Immature natural killer cell (primary cell): ENCODE data around the gene PDCD4. TPM values are rescaled to one million over a fixed set of nuclear protein-coding genes. Genes with fewer than 3 reads are reported as not detected.

Source experiments
- DNase-seq, 3 donors: peaks; one replicate each; pipeline ENCODE4 v3.0.0; 2022; ENCODE audit warnings: mixed read lengths in 1 of 3
- H3K27ac Mint-ChIP-seq, 6 donors: one replicate each; pipeline ENCODE4 v1.8.0; 2020; ENCODE audit warnings: mixed read lengths in 6 of 6, mild to moderate bottlenecking in 5 of 6, inconsistent platforms in 4 of 6, moderate library complexity in 3 of 6
- H3K27me3 Mint-ChIP-seq, 3 donors: one replicate each; pipeline ENCODE4 v1.8.0; 2020 to 2021; ENCODE audit warnings: low read depth in 3 of 3, mild to moderate bottlenecking in 3 of 3, mixed read lengths in 3 of 3, moderate library complexity in 3 of 3, inconsistent platforms in 1 of 3
- H3K36me3 Mint-ChIP-seq, 3 donors: one replicate each; pipeline ENCODE4 v1.8.0; 2020; ENCODE audit warnings: mixed read lengths in 3 of 3, inconsistent platforms in 2 of 3, mild to moderate bottlenecking in 2 of 3
- H3K4me1 Mint-ChIP-seq, 2 donors: one replicate each; pipeline ENCODE4 v1.8.0; 2020; ENCODE audit warnings: inconsistent platforms in 2 of 2, mild to moderate bottlenecking in 2 of 2, mixed read lengths in 2 of 2, moderate library complexity in 1 of 2
- H3K4me3 Mint-ChIP-seq, 5 donors: one replicate each; pipeline ENCODE4 v1.8.0; 2020; ENCODE audit warnings: mild to moderate bottlenecking in 5 of 5, mixed read lengths in 5 of 5, inconsistent platforms in 3 of 5, moderate library complexity in 3 of 5
- H3K9me3 Mint-ChIP-seq, 6 donors: one replicate each; pipeline ENCODE4 v1.8.0; 2020; ENCODE audit warnings: mild to moderate bottlenecking in 6 of 6, mixed read lengths in 6 of 6, inconsistent platforms in 4 of 6, moderate library complexity in 3 of 6
- polyA plus RNA-seq, 3 donors: library from polyadenylated mRNA; unstranded; fragments of 300-500 nt; fragmentation: Illumina TruSeq; gene quantifications; one replicate each; pipeline ENCODE4 v1.2.3, GENCODE V29; 2021

Gene PDCD4
- polyA plus RNA-seq, 3 donors from 2014 or later, result 212 to 318 (median 231) TPM

GRCh38 chr10:110868981-110869380 is 2.7 kb upstream of the PDCD4 start:
- H3K4me3 Mint-ChIP-seq, result peak overlapping the region; percentile 96 to 100 (median 98)
- peak; percentile 73 to 77 (median 75) for DNase-seq

GRCh38 chr10:110870823-110871297 is 868 bp upstream of the PDCD4 start:
- Mint-ChIP-seq H3K27me3 (peaks cover 16 to 27% (median 20%) of the 10 kb centered on the region in 3 donors), H3K27ac (peak overlapping the region; percentile 96 to 100 (median 99)), H3K4me1 (peaks cover 78 to 92% of the 10 kb centered on the region in 2 donors), H3K36me3 (peaks cover 0 to 5% (median 2%) of the 10 kb centered on the region in 3 donors), H3K4me3 (peak overlapping the region; percentile 96 to 100 (median 98)), H3K9me3 (no peaks in the 10 kb centered on the region)
- no peak for DNase-seq

More at GRCh38 chr10:110868981-110869380, 2.7 kb upstream of the PDCD4 start:
- H3K4me1 Mint-ChIP-seq, result peaks cover 84 to 94% of the 10 kb centered on the region in 2 donors
- peak overlapping the region; percentile 96 to 100 (median 99) for H3K27ac Mint-ChIP-seq
- no peaks in the 10 kb centered on the region for H3K9me3 Mint-ChIP-seq
- H3K36me3 Mint-ChIP-seq, result peaks cover 0 to 5% (median 2%) of the 10 kb centered on the region in 3 donors
- peaks cover 19 to 27% (median 20%) of the 10 kb centered on the region in 3 donors for H3K27me3 Mint-ChIP-seq

GRCh38 chr10:110872145-110872983 is 636 bp downstream of the PDCD4 start:
- H3K4me1 Mint-ChIP-seq, result peaks cover 69 to 92% of the 10 kb centered on the region in 2 donors
- peaks cover 16 to 27% (median 20%) of the 10 kb centered on the region in 3 donors for H3K27me3 Mint-ChIP-seq
- peak overlapping the region; percentile 90 to 99 (median 95) for H3K27ac Mint-ChIP-seq
- peak overlapping the region; percentile 90 to 98 (median 96) for H3K4me3 Mint-ChIP-seq
- DNase-seq, result peak; percentile 84 to 87 (median 86)
- H3K36me3 Mint-ChIP-seq, result peaks cover 0 to 5% (median 2%) of the 10 kb centered on the region in 3 donors
- H3K9me3 Mint-ChIP-seq, result no peaks in the 10 kb centered on the region

GRCh38 chr10:110872984-110873923 is 1.5 kb downstream of the PDCD4 start:
- DNase-seq, result no peak
- Mint-ChIP-seq H3K4me3 (peak overlapping the region; percentile 90 to 98 (median 96)), H3K4me1 (peaks cover 61 to 92% of the 10 kb centered on the region in 2 donors), H3K27ac (peak overlapping the region; percentile 90 to 98 (median 95)), H3K9me3 (no peaks in the 10 kb centered on the region), H3K36me3 (peaks cover 0 to 5% (median 2%) of the 10 kb centered on the region in 3 donors), H3K27me3 (peaks cover 16 to 24% (median 20%) of the 10 kb centered on the region in 3 donors)

- Mint-ChIP-seq H3K27me3 (peaks cover 16 to 24% (median 18%) of the 10 kb centered on the region in 3 donors), H3K36me3 (peaks cover 0 to 5% (median 2%) of the 10 kb centered on the region in 3 donors), H3K9me3 (no peaks in the 10 kb centered on the region), H3K4me1 (peaks cover 57 to 92% of the 10 kb centered on the region in 2 donors), H3K4me3 (peak overlapping the region; percentile 56 to 96 (median 86)), H3K27ac (peak overlapping the region; percentile 69 to 98 (median 84))
- no peak for DNase-seq
These were observed 2.2 kb downstream of the PDCD4 start for GRCh38 chr10:110873951-110874350.

GRCh38 chr10:110876000-110876399 is 4.3 kb downstream of the PDCD4 start:
- H3K36me3 Mint-ChIP-seq, result peaks cover 0 to 9% (median 6%) of the 10 kb centered on the region in 3 donors

GRCh38 chr10:110876788-110877187 is 5.1 kb downstream of the PDCD4 start:
- H3K4me3 Mint-ChIP-seq, result peak overlapping the region in 1 of 5 donors; percentile 1
- H3K36me3 Mint-ChIP-seq, result peaks cover 5 to 12% (median 6%) of the 10 kb centered on the region in 3 donors
- H3K27me3 Mint-ChIP-seq, result peaks cover 4 to 12% (median 7%) of the 10 kb centered on the region in 3 donors
- no peak for DNase-seq
- no peaks in the 10 kb centered on the region for H3K9me3 Mint-ChIP-seq
- peak overlapping the region in 2 of 6 donors; percentile 48 to 49 for H3K27ac Mint-ChIP-seq
- peaks cover 41 to 92% of the 10 kb centered on the region in 2 donors for H3K4me1 Mint-ChIP-seq

More at GRCh38 chr10:110876000-110876399, 4.3 kb downstream of the PDCD4 start:
- Mint-ChIP-seq H3K9me3 (no peaks in the 10 kb centered on the region), H3K4me1 (peaks cover 42 to 92% of the 10 kb centered on the region in 2 donors), H3K27ac (peak overlapping the region in 4 of 6 donors; percentile 12 to 53 (median 29)), H3K27me3 (peaks cover 12 to 19% (median 15%) of the 10 kb centered on the region in 3 donors), H3K4me3 (peak overlapping the region in 1 of 5 donors; percentile 15)
- no peak for DNase-seq

GRCh38 chr10:110880012-110880411 is 8.3 kb downstream of the PDCD4 start:
- DNase-seq, result no peak
- Mint-ChIP-seq H3K27ac (peak overlapping the region in 4 of 6 donors; percentile 2 to 52 (median 24)), H3K9me3 (no peaks in the 10 kb centered on the region), H3K4me3 (no peak overlapping the region), H3K27me3 (peaks cover 0 to 4% (median 3%) of the 10 kb centered on the region in 3 donors), H3K4me1 (peaks cover 44 to 98% of the 10 kb centered on the region in 2 donors), H3K36me3 (peaks cover 18 to 30% (median 21%) of the 10 kb centered on the region in 3 donors)

- Mint-ChIP-seq H3K9me3 (no peaks in the 10 kb centered on the region), H3K4me3 (no peak overlapping the region), H3K36me3 (peaks cover 21 to 37% (median 25%) of the 10 kb centered on the region in 3 donors), H3K27me3 (peaks cover 0 to 4% (median 3%) of the 10 kb centered on the region in 3 donors), H3K27ac (peak overlapping the region in 5 of 6 donors; percentile 2 to 47 (median 8)), H3K4me1 (peaks cover 43 to 99% of the 10 kb centered on the region in 2 donors)
- no peak for DNase-seq
These were observed 9.5 kb downstream of the PDCD4 start for GRCh38 chr10:110881247-110881646.

GRCh38 chr10:110881905-110882304 is 10.2 kb downstream of the PDCD4 start:
- DNase-seq, result no peak
- Mint-ChIP-seq H3K4me1 (peaks cover 43 to 97% of the 10 kb centered on the region in 2 donors), H3K9me3 (no peaks in the 10 kb centered on the region), H3K27me3 (peaks cover 0 to 4% (median 3%) of the 10 kb centered on the region in 3 donors), H3K27ac (peak overlapping the region in 5 of 6 donors; percentile 34 to 54 (median 44)), H3K36me3 (peaks cover 21 to 38% (median 26%) of the 10 kb centered on the region in 3 donors), H3K4me3 (no peak overlapping the region)

GRCh38 chr10:110883924-110884323 is 12.2 kb downstream of the PDCD4 start:
- Mint-ChIP-seq H3K9me3 (no peaks in the 10 kb centered on the region), H3K27me3 (peaks cover 0 to 4% (median 3%) of the 10 kb centered on the region in 3 donors), H3K4me3 (peak overlapping the region; percentile 5 to 81 (median 28)), H3K27ac (peak overlapping the region in 5 of 6 donors; percentile 15 to 85 (median 78)), H3K4me1 (peaks cover 39 to 89% of the 10 kb centered on the region in 2 donors), H3K36me3 (peaks cover 26 to 48% (median 32%) of the 10 kb centered on the region in 3 donors)
- no peak for DNase-seq

- peak overlapping the region in 1 of 5 donors; percentile 20 for H3K4me3 Mint-ChIP-seq
- H3K9me3 Mint-ChIP-seq, result no peaks in the 10 kb centered on the region
- H3K27me3 Mint-ChIP-seq, result peaks cover 0 to 4% (median 3%) of the 10 kb centered on the region in 3 donors
- DNase-seq, result no peak
- peak overlapping the region; percentile 2 to 45 (median 27) for H3K27ac Mint-ChIP-seq
- peaks cover 37 to 61% (median 39%) of the 10 kb centered on the region in 3 donors for H3K36me3 Mint-ChIP-seq
- peaks cover 33 to 82% of the 10 kb centered on the region in 2 donors for H3K4me1 Mint-ChIP-seq
These were observed 14.4 kb downstream of the PDCD4 start for GRCh38 chr10:110885932-110886674.
